CD4-positive, CD25-positive, alpha-beta regulatory T cell (primary cell): ENCODE data around the gene CDKN2AIP. TPM values are rescaled to one million over a fixed set of nuclear protein-coding genes. Genes with fewer than 3 reads are reported as not detected.
A peak's percentile ranks its signal among the peaks of the same experiment; 100 is the strongest.

ENCODE experiments used
- ATAC-seq, 2 donors: fragments of 150-1000 bp; cut with Tn5 transposase; one replicate each; pipeline ENCODE4 v1.10.0; 2021; ENCODE audit warnings: low read depth in 2 of 2, moderate number of reproducible peaks in 2 of 2, moderate library complexity in 1 of 2
- DNase-seq, 3 donors: peaks; one replicate each; pipeline versions ENCODE4 v3.0.0 to v3.0.0-alpha.2; 2012 to 2022; ENCODE audit warnings: mixed read lengths in 1 of 3
- H3K27ac ChIP-seq: one replicate; pipeline ENCODE4 v1.7.0; 2013; ENCODE audit warnings: mild to moderate bottlenecking, low read length; ENCODE audit not compliant: insufficient read depth, poor library complexity, severe bottlenecking
- H3K27me3 ChIP-seq: one replicate; pipeline ENCODE4 v1.7.0; 2013; ENCODE audit warnings: low read length; ENCODE audit not compliant: control insufficient read depth, insufficient read depth
- H3K36me3 ChIP-seq: one replicate; pipeline ENCODE4 v1.7.0; 2013; ENCODE audit warnings: mild to moderate bottlenecking, low read length, moderate library complexity; ENCODE audit not compliant: control insufficient read depth, insufficient read depth
- H3K4me1 ChIP-seq: 2 replicates; pipeline ENCODE4 v1.7.0; 2013; ENCODE audit warnings: mild to moderate bottlenecking, low read length; ENCODE audit not compliant: insufficient read depth, control insufficient read depth, poor library complexity, severe bottlenecking
- H3K4me3 ChIP-seq: one replicate; pipeline ENCODE4 v1.7.0; 2013; ENCODE audit warnings: low read depth, mild to moderate bottlenecking, low read length, moderate library complexity
- H3K9me3 ChIP-seq, 2 experiments: 1 replicate in 1 of 2; 2 replicates in 1 of 2; pipeline ENCODE4 v1.7.0; 2013; ENCODE audit warnings: low read length in 2 of 2, mild to moderate bottlenecking in 1 of 2, moderate library complexity in 1 of 2; ENCODE audit not compliant: control insufficient read depth in 2 of 2
- H3K27ac Mint-ChIP-seq, 3 donors: one replicate each; pipeline ENCODE4 v1.8.0; 2020 to 2022; ENCODE audit warnings: mild to moderate bottlenecking in 3 of 3, mixed read lengths in 3 of 3, moderate library complexity in 2 of 3
- H3K27me3 Mint-ChIP-seq: one replicate; pipeline ENCODE4 v1.8.0; 2022; ENCODE audit warnings: mild to moderate bottlenecking, mixed read lengths
- H3K36me3 Mint-ChIP-seq: one replicate; pipeline ENCODE4 v1.8.0; 2020; ENCODE audit warnings: mixed read lengths
- H3K4me1 Mint-ChIP-seq, 4 donors: one replicate each; pipeline ENCODE4 v1.8.0; 2020 to 2022; ENCODE audit warnings: mixed read lengths in 4 of 4, mild to moderate bottlenecking in 1 of 4
- H3K4me3 Mint-ChIP-seq, 4 donors: one replicate each; pipeline ENCODE4 v1.8.0; 2020 to 2022; ENCODE audit warnings: mild to moderate bottlenecking in 4 of 4, mixed read lengths in 4 of 4, moderate library complexity in 3 of 4
- H3K9me3 Mint-ChIP-seq, 7 donors: one replicate each; pipeline ENCODE4 v1.8.0; 2020 to 2022; ENCODE audit warnings: mixed read lengths in 7 of 7, mild to moderate bottlenecking in 3 of 7, moderate library complexity in 2 of 7
- polyA plus RNA-seq, 4 donors: library from polyadenylated mRNA; unstranded; fragments of 300-500 nt; fragmentation: Illumina TruSeq; gene quantifications; one replicate each; pipeline ENCODE4 v1.2.3, GENCODE V29; 2021
- total RNA-seq: library from RNA; stranded (reverse); gene quantifications from one replicate; pipeline ENCODE4 v1.2.3, GENCODE V29; 2022

CDKN2AIP gene
- total and polyA plus RNA-seq, 5 donors from 2014 or later = 23.0 to 46.4 (median 32.5) TPM

GRCh38 chr4:183407635-183408464, 36.6 kb upstream of the CDKN2AIP start:
- peak overlapping the region; percentile 68 for H3K27ac ChIP-seq

GRCh38 chr4:183408796-183409195, 35.6 kb upstream of the CDKN2AIP start:
- Mint-ChIP-seq H3K4me1 (peaks cover 0 to 16% (median 4%) of the 10 kb centered on the region in 4 donors), H3K36me3 (no peaks in the 10 kb centered on the region), H3K27me3 (peaks cover 7% of the 10 kb centered on the region), H3K9me3 (no peaks in the 10 kb centered on the region), H3K27ac (no peak overlapping the region), H3K4me3 (no peak overlapping the region)
- Histone ChIP-seq H3K9me3 (no peaks in the 10 kb centered on the region), H3K27ac (no peak overlapping the region), H3K4me3 (no peak overlapping the region), H3K4me1 (no peaks in the 10 kb centered on the region), H3K36me3 (no peaks in the 10 kb centered on the region), H3K27me3 (no peaks in the 10 kb centered on the region)
- no peak for DNase-seq
- ATAC-seq = no peak

More at GRCh38 chr4:183407635-183408464, 36.6 kb upstream of the CDKN2AIP start:
- Histone ChIP-seq H3K27me3 (no peaks in the 10 kb centered on the region), H3K4me3 (peak overlapping the region; percentile 91), H3K36me3 (no peaks in the 10 kb centered on the region), H3K4me1 (no peaks in the 10 kb centered on the region), H3K9me3 (no peaks in the 10 kb centered on the region)
- ATAC-seq (no peak), DNase-seq (no peak)
- peaks cover 0 to 16% (median 4%) of the 10 kb centered on the region in 4 donors for H3K4me1 Mint-ChIP-seq
- H3K27me3 Mint-ChIP-seq = peaks cover 7% of the 10 kb centered on the region
- no peaks in the 10 kb centered on the region for H3K36me3 Mint-ChIP-seq
- peak overlapping the region; percentile 83 to 93 (median 86) for H3K4me3 Mint-ChIP-seq
- peak overlapping the region; percentile 64 to 90 (median 83) for H3K27ac Mint-ChIP-seq
- H3K9me3 Mint-ChIP-seq = no peaks in the 10 kb centered on the region

GRCh38 chr4:183409483-183409882, 35.0 kb upstream of the CDKN2AIP start:
- Histone ChIP-seq H3K27me3 (no peaks in the 10 kb centered on the region), H3K27ac (no peak overlapping the region), H3K4me1 (no peaks in the 10 kb centered on the region), H3K9me3 (no peaks in the 10 kb centered on the region), H3K4me3 (no peak overlapping the region), H3K36me3 (no peaks in the 10 kb centered on the region)
- no peaks in the 10 kb centered on the region for H3K9me3 Mint-ChIP-seq
- DNase-seq = no peak
- H3K36me3 Mint-ChIP-seq = no peaks in the 10 kb centered on the region
- ATAC-seq = no peak
- peaks cover 7% of the 10 kb centered on the region for H3K27me3 Mint-ChIP-seq
- peaks cover 0 to 16% (median 4%) of the 10 kb centered on the region in 4 donors for H3K4me1 Mint-ChIP-seq
- no peak overlapping the region for H3K27ac Mint-ChIP-seq
- H3K4me3 Mint-ChIP-seq = no peak overlapping the region

- H3K4me3 Mint-ChIP-seq = no peak overlapping the region
Measured at GRCh38 chr4:183409934-183410333, 34.5 kb upstream of the CDKN2AIP start.

GRCh38 chr4:183411291-183411861, 33.1 kb upstream of the CDKN2AIP start:
- H3K4me1 Mint-ChIP-seq = peaks cover 0 to 10% (median 4%) of the 10 kb centered on the region in 4 donors
- H3K36me3 ChIP-seq = no peaks in the 10 kb centered on the region
- ATAC-seq (no peak), DNase-seq (no peak)
- no peaks in the 10 kb centered on the region for H3K4me1 ChIP-seq
- H3K27ac Mint-ChIP-seq = no peak overlapping the region
- no peak overlapping the region for H3K27ac ChIP-seq
- H3K4me3 ChIP-seq = no peak overlapping the region
- peaks cover 7% of the 10 kb centered on the region for H3K27me3 Mint-ChIP-seq
- no peak overlapping the region for H3K4me3 Mint-ChIP-seq
- H3K9me3 ChIP-seq = no peaks in the 10 kb centered on the region
- no peaks in the 10 kb centered on the region for H3K36me3 Mint-ChIP-seq
- H3K27me3 ChIP-seq = no peaks in the 10 kb centered on the region
- no peaks in the 10 kb centered on the region for H3K9me3 Mint-ChIP-seq

More at GRCh38 chr4:183409934-183410333, 34.5 kb upstream of the CDKN2AIP start:
- Mint-ChIP-seq H3K27me3 (peaks cover 7% of the 10 kb centered on the region), H3K4me1 (peaks cover 0 to 13% (median 4%) of the 10 kb centered on the region in 4 donors), H3K9me3 (no peaks in the 10 kb centered on the region), H3K36me3 (no peaks in the 10 kb centered on the region), H3K27ac (peak overlapping the region in 1 of 3 donors; percentile 49)
- Histone ChIP-seq H3K9me3 (no peaks in the 10 kb centered on the region), H3K4me3 (no peak overlapping the region), H3K27ac (no peak overlapping the region), H3K36me3 (no peaks in the 10 kb centered on the region), H3K4me1 (no peaks in the 10 kb centered on the region), H3K27me3 (no peaks in the 10 kb centered on the region)
- ATAC-seq = no peak
- no peak for DNase-seq

GRCh38 chr4:183412821-183413220, 31.6 kb upstream of the CDKN2AIP start:
- Histone ChIP-seq H3K4me1 (no peaks in the 10 kb centered on the region), H3K27me3 (no peaks in the 10 kb centered on the region), H3K4me3 (no peak overlapping the region), H3K27ac (no peak overlapping the region), H3K9me3 (no peaks in the 10 kb centered on the region), H3K36me3 (no peaks in the 10 kb centered on the region)
- Mint-ChIP-seq H3K4me1 (peaks cover 0 to 5% (median under 1%) of the 10 kb centered on the region in 4 donors), H3K27me3 (peaks cover 3% of the 10 kb centered on the region), H3K27ac (no peak overlapping the region), H3K9me3 (no peaks in the 10 kb centered on the region), H3K4me3 (no peak overlapping the region), H3K36me3 (no peaks in the 10 kb centered on the region)
- DNase-seq (no peak), ATAC-seq (no peak)

- H3K27me3 Mint-ChIP-seq = no peaks in the 10 kb centered on the region
- Histone ChIP-seq H3K27ac (no peak overlapping the region), H3K27me3 (no peaks in the 10 kb centered on the region), H3K4me1 (no peaks in the 10 kb centered on the region), H3K36me3 (no peaks in the 10 kb centered on the region), H3K4me3 (no peak overlapping the region), H3K9me3 (no peaks in the 10 kb centered on the region)
- no peaks in the 10 kb centered on the region for H3K9me3 Mint-ChIP-seq
- H3K4me1 Mint-ChIP-seq = no peaks in the 10 kb centered on the region
- no peak for ATAC-seq
- H3K4me3 Mint-ChIP-seq = no peak overlapping the region
- H3K36me3 Mint-ChIP-seq = no peaks in the 10 kb centered on the region
- no peak overlapping the region for H3K27ac Mint-ChIP-seq
- no peak for DNase-seq
Measured at GRCh38 chr4:183413234-183414200, 30.9 kb upstream of the CDKN2AIP start.
